ENCODE data around the gene CENPV.

GRCh38 chr17:16322636-16323035, 30.6 kb downstream of the CENPV start:
- no peak for TF ChIP-seq CTCF (IDR thresholded peaks at IDR 0.05 in 2 of 3, conservative IDR thresholded peaks at IDR 0.05 in 1 of 3; ENCODE audit: control insufficient read depth in 2 of 3, extremely low read depth in 1 of 3, insufficient read depth in 1 of 3, low read depth in 3 of 3, low read length in 3 of 3)
- no peak for TF ChIP-seq TCF7 (IDR thresholded peaks at IDR 0.05; ENCODE audit: borderline replicate concordance)
- no peak for TF ChIP-seq EP300 (IDR thresholded peaks at IDR 0.05; ENCODE audit: borderline replicate concordance in 1 of 2, control insufficient read depth in 1 of 2, low read depth in 2 of 2, low read length in 2 of 2)
- no peak for TF ChIP-seq MLLT1 (IDR thresholded peaks at IDR 0.05)
- no peak for TF ChIP-seq TARDBP (IDR thresholded peaks at IDR 0.05; ENCODE audit: borderline replicate concordance)
- TF ChIP-seq ZBTB11 (CRISPR knock-in tag; IDR thresholded peaks at IDR 0.05), result no peak
- no peak for TF ChIP-seq POLR2A (IDR thresholded peaks at IDR 0.05; ENCODE audit: low read depth, low read length)
